ENCODE results near the gene H2BK1. TPM values are rescaled to one million over a fixed set of nuclear protein-coding genes. Genes with fewer than 3 reads are reported as not detected.

The H2BK1 gene
- total and polyA plus RNA-seq, 12 donors = not detected

DNA sequence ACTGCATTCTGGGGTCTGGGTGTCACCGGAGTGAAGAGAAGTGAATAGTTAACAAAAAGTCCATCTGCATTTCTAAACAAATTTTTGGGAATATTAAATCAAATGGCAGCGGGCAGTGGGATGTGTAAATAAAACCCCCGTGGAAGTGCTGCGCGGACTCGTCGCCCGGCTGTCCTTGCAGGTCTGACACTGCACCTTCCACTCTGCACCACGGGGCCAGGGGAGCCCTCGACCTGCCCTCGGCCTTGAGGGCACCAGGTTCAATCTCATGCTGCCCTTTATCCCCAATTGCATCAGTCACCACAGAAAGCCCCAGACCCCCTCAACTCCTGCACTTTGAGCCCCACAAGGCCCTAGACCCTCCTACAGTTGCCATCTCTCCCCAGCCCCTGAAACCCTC lies 44.6 kb upstream of the H2BK1 start:
- DNase-seq (no peak), ATAC-seq (no peak)
- intact Hi-C loops (cut with DNase I) = loop anchor here in 1 of 10 donors (5.0 kb wide), 1 partner anchor 47 kb away; no protein-coding TSS in a partner anchor
- no peaks in the 10 kb centered on the region for H3K36me3 ChIP-seq
- no peaks in the 10 kb centered on the region for H3K9me3 ChIP-seq
- peak overlapping the region in 4 of 10 donors; percentile 25 to 42 (median 35) for H3K27ac ChIP-seq
- 89 to 91% methylated on average over 11 of the region's 11 CpGs for WGBS, 2 donors
- no peak overlapping the region for H3K4me3 ChIP-seq
- TF ChIP-seq, protein P1, sequence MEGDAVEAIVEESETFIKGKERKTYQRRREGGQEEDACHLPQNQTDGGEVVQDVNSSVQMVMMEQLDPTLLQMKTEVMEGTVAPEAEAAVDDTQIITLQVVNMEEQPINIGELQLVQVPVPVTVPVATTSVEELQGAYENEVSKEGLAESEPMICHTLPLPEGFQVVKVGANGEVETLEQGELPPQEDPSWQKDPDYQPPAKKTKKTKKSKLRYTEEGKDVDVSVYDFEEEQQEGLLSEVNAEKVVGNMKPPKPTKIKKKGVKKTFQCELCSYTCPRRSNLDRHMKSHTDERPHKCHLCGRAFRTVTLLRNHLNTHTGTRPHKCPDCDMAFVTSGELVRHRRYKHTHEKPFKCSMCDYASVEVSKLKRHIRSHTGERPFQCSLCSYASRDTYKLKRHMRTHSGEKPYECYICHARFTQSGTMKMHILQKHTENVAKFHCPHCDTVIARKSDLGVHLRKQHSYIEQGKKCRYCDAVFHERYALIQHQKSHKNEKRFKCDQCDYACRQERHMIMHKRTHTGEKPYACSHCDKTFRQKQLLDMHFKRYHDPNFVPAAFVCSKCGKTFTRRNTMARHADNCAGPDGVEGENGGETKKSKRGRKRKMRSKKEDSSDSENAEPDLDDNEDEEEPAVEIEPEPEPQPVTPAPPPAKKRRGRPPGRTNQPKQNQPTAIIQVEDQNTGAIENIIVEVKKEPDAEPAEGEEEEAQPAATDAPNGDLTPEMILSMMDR (IDR thresholded peaks at IDR 0.05) = no peak
- H3K27me3 ChIP-seq = peaks cover 0 to 45% (median under 1%) of the 10 kb centered on the region in 7 donors
- peaks cover 5 to 55% (median 39%) of the 10 kb centered on the region in 9 donors for H3K4me1 ChIP-seq

GRCh38 chr7:151254316-151254715 lies 44.0 kb upstream of the H2BK1 start:
- Histone ChIP-seq H3K27me3 (peaks cover 0 to 46% (median 0%) of the 10 kb centered on the region in 7 donors), H3K9me3 (no peaks in the 10 kb centered on the region), H3K4me1 (peaks cover 5 to 61% (median 44%) of the 10 kb centered on the region in 9 donors), H3K4me3 (no peak overlapping the region), H3K27ac (peak overlapping the region in 5 of 10 donors; percentile 25 to 98 (median 40)), H3K36me3 (no peaks in the 10 kb centered on the region)
- WGBS, 2 donors = 45 to 53% methylated on average over 7 of the region's 7 CpGs
- ATAC-seq (peak in 7 of 8 donors; percentile 5 to 38 (median 23)), DNase-seq (peak in 1 of 2 donors; percentile 52)
- intact Hi-C loops (cut with DNase I) = loop anchor here in 1 of 10 donors (5.0 kb wide), 1 partner anchor 48 kb away; no protein-coding TSS in a partner anchor
- TF ChIP-seq, protein P1 (IDR thresholded peaks at IDR 0.05) = no peak

GRCh38 chr7:151252961-151253711 lies 42.8 kb upstream of the H2BK1 start:
- TF ChIP-seq, protein P1 (IDR thresholded peaks at IDR 0.05) = no peak
- Histone ChIP-seq H3K4me1 (peaks cover 5 to 69% (median 45%) of the 10 kb centered on the region in 9 donors), H3K27ac (peak overlapping the region in 8 of 10 donors; percentile 92 to 98 (median 97)), H3K9me3 (no peaks in the 10 kb centered on the region), H3K27me3 (peaks cover 0 to 49% (median 0%) of the 10 kb centered on the region in 7 donors), H3K36me3 (no peaks in the 10 kb centered on the region), H3K4me3 (peak overlapping the region in 7 of 10 donors; percentile 59 to 86 (median 73))
- intact Hi-C loops (cut with DNase I) = loop anchor here in 2 of 10 donors (1.0 to 5.0 kb wide), 2 partner anchors 21 to 49 kb away; no protein-coding TSS in a partner anchor
- DNase-seq = no peak
- WGBS, 2 donors = 53 to 55% methylated on average over 17 of the region's 17 CpGs
- no peak for ATAC-seq

DNA sequence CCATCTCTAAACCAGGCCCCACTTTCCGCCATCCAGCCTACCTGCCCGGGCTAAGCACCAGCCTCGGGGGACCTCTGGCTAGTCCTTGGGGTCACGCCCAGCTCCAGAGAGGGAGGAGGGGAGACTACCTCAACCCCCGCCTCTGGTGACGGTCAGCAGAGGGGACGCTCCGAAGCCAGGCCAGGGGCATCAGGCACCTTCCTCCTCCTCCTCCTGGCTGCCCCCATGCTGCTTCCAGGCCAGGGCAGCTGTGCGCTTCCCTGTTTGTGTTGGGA lies 42.2 kb upstream of the H2BK1 start:
- H3K36me3 ChIP-seq = no peaks in the 10 kb centered on the region
- ATAC-seq (peak in 1 of 8 donors; percentile 4), DNase-seq (no peak)
- 19 to 26% methylated on average over 9 of the region's 9 CpGs for WGBS, 2 donors
- H3K27me3 ChIP-seq = peaks cover 0 to 55% (median 0%) of the 10 kb centered on the region in 7 donors
- H3K27ac ChIP-seq = peak overlapping the region; percentile 80 to 98 (median 96)
- H3K9me3 ChIP-seq = no peaks in the 10 kb centered on the region
- H3K4me3 ChIP-seq = peak overlapping the region; percentile 30 to 86 (median 67)
- H3K4me1 ChIP-seq = peaks cover 5 to 75% (median 51%) of the 10 kb centered on the region in 9 donors
- intact Hi-C loops (cut with DNase I) = loop anchor here in 1 of 10 donors (5.0 kb wide), 1 partner anchor 50 kb away; no protein-coding TSS in a partner anchor
- TF ChIP-seq, protein P1 (IDR thresholded peaks at IDR 0.05) = no peak
